ENCODE results near the gene ZNF618.
"Not testable (repeated sequence)": the region's sequence is repeated elsewhere in the genome, so short reads cannot be mapped to it uniquely, and the experiment has no call there.

GRCh38 chr9:114082763-114083412, 206.8 kb downstream of the ZNF618 start:
- not testable (repeated sequence) for TF ChIP-seq CTCF (conservative IDR thresholded peaks at IDR 0.05 in 1 of 2, IDR thresholded peaks at IDR 0.05 in 1 of 2; ENCODE audit: extremely low read depth in 1 of 2, insufficient read depth in 1 of 2, low read depth in 1 of 2, low read length in 2 of 2); EZH2 (IDR thresholded peaks at IDR 0.05; ENCODE audit: borderline replicate concordance, low read length)

Measured in mammary epithelial cell (primary cell).